CD4-positive, alpha-beta T cell treated with Interleukin-17A for 4 hours (primary cell): ENCODE measurements around the gene LMTK2.
A peak's percentile ranks its signal among the peaks of the same experiment; 100 is the strongest.
"Not testable (repeated sequence)": the region's sequence is repeated elsewhere in the genome, so short reads cannot be mapped to it uniquely, and the experiment has no call there.

Experiments
- DNase-seq: peaks from one replicate; pipeline ENCODE4 v3.0.0-alpha.2; 2020; ENCODE audit warnings: mixed read lengths

LMTK2 gene

GRCh38 chr7:98107313-98107721 is 655 bp downstream of the LMTK2 start:
- no peak for DNase-seq

GRCh38 chr7:98110249-98111022 is 3.8 kb downstream of the LMTK2 start:
- DNase-seq, result no peak

GRCh38 chr7:98112077-98112476 is 5.4 kb downstream of the LMTK2 start:
- DNase-seq, result no peak

GRCh38 chr7:98115746-98116525 is 9.3 kb downstream of the LMTK2 start:
- DNase-seq, result no peak

GRCh38 chr7:98116656-98117461 is 10.2 kb downstream of the LMTK2 start:
- DNase-seq, result no peak

- no peak for DNase-seq
Observed at GRCh38 chr7:98119256-98119918, 12.7 kb downstream of the LMTK2 start.

GRCh38 chr7:98120559-98120958 is 13.9 kb downstream of the LMTK2 start:
- no peak for DNase-seq

- not testable (repeated sequence) for DNase-seq
Observed at GRCh38 chr7:98121388-98121787, 14.7 kb downstream of the LMTK2 start.

GRCh38 chr7:98123365-98123696 is 16.7 kb downstream of the LMTK2 start:
- no peak for DNase-seq

GRCh38 chr7:98125759-98126158 is 19.1 kb downstream of the LMTK2 start:
- no peak for DNase-seq

GRCh38 chr7:98126311-98127142 is 19.9 kb downstream of the LMTK2 start:
- DNase-seq, result no peak

GRCh38 chr7:98128346-98128745 is 21.7 kb downstream of the LMTK2 start:
- no peak for DNase-seq

- DNase-seq, result no peak
Observed at GRCh38 chr7:98130959-98131358, 24.3 kb downstream of the LMTK2 start.

GRCh38 chr7:98133181-98133580 is 26.5 kb downstream of the LMTK2 start:
- peak; percentile 10 for DNase-seq

- no peak for DNase-seq
Observed at GRCh38 chr7:98133621-98134303, 27.1 kb downstream of the LMTK2 start.

- no peak for DNase-seq
Observed at GRCh38 chr7:98134420-98135228, 28.0 kb downstream of the LMTK2 start.

GRCh38 chr7:98135984-98136383 is 29.3 kb downstream of the LMTK2 start:
- DNase-seq, result no peak

- no peak for DNase-seq
Observed at GRCh38 chr7:98136423-98136822, 29.8 kb downstream of the LMTK2 start.

- no peak for DNase-seq
Observed at GRCh38 chr7:98137134-98137825, 30.6 kb downstream of the LMTK2 start.

- DNase-seq, result no peak
Observed at GRCh38 chr7:98137826-98138151, 31.1 kb downstream of the LMTK2 start.
